ENCODE results near the gene A1CF.

The A1CF gene

GRCh38 chr10:50866317-50866716, 19.1 kb downstream of the A1CF start:
- DNase-seq (ENCODE audit: low read depth in 2 of 3, low spot score in 2 of 3) = no peak

GRCh38 chr10:50862719-50863118, 22.7 kb downstream of the A1CF start:
- no peak for DNase-seq (ENCODE audit: low read depth in 2 of 3, low spot score in 2 of 3)

- DNase-seq (ENCODE audit: low read depth in 2 of 3, low spot score in 2 of 3) = no peak
Measured at GRCh38 chr10:50861370-50861769, 24.1 kb downstream of the A1CF start.

GRCh38 chr10:50857579-50857978, 27.8 kb downstream of the A1CF start:
- DNase-seq (ENCODE audit: low read depth in 2 of 3, low spot score in 2 of 3) = no peak

- no peak for DNase-seq (ENCODE audit: low read depth in 2 of 3, low spot score in 2 of 3)
Measured at GRCh38 chr10:50855461-50855860, 30.0 kb downstream of the A1CF start.

GRCh38 chr10:50855015-50855414, 30.4 kb downstream of the A1CF start:
- no peak for DNase-seq (ENCODE audit: low read depth in 2 of 3, low spot score in 2 of 3)

- no peak for DNase-seq (ENCODE audit: low read depth in 2 of 3, low spot score in 2 of 3)
Measured at GRCh38 chr10:50853557-50853956, 31.9 kb downstream of the A1CF start.

- DNase-seq (ENCODE audit: low read depth in 2 of 3, low spot score in 2 of 3) = no peak
Measured at GRCh38 chr10:50851884-50852671, 33.3 kb downstream of the A1CF start.

GRCh38 chr10:50850578-50851230, 34.7 kb downstream of the A1CF start:
- DNase-seq (ENCODE audit: low read depth in 2 of 3, low spot score in 2 of 3) = no peak

- DNase-seq (ENCODE audit: low read depth in 2 of 3, low spot score in 2 of 3) = no peak
Measured at GRCh38 chr10:50846753-50847152, 38.7 kb downstream of the A1CF start.

- DNase-seq (ENCODE audit: low read depth in 2 of 3, low spot score in 2 of 3) = no peak
Measured at GRCh38 chr10:50837095-50837494, 48.3 kb downstream of the A1CF start.

- no peak for DNase-seq (ENCODE audit: low read depth in 2 of 3, low spot score in 2 of 3)
Measured at GRCh38 chr10:50832171-50832751, 53.2 kb downstream of the A1CF start.

- no peak for DNase-seq (ENCODE audit: low read depth in 2 of 3, low spot score in 2 of 3)
Measured at GRCh38 chr10:50830066-50830465, 55.4 kb downstream of the A1CF start.

- no peak for DNase-seq (ENCODE audit: low read depth in 2 of 3, low spot score in 2 of 3)
Measured at GRCh38 chr10:50824782-50825181, 60.6 kb downstream of the A1CF start.

GRCh38 chr10:50823789-50824188, 61.6 kb downstream of the A1CF start:
- DNase-seq (ENCODE audit: low read depth in 2 of 3, low spot score in 2 of 3) = no peak

GRCh38 chr10:50809596-50809995, 75.8 kb downstream of the A1CF start:
- no peak for DNase-seq (ENCODE audit: low read depth in 2 of 3, low spot score in 2 of 3)

- no peak for DNase-seq (ENCODE audit: low read depth in 2 of 3, low spot score in 2 of 3)
Measured at GRCh38 chr10:50807851-50808776, 77.3 kb downstream of the A1CF start.

GRCh38 chr10:50805981-50806622, 79.3 kb downstream of the A1CF start:
- DNase-seq (ENCODE audit: low read depth in 2 of 3, low spot score in 2 of 3) = no peak

- no peak for DNase-seq (ENCODE audit: low read depth in 2 of 3, low spot score in 2 of 3)
Measured at GRCh38 chr10:50799595-50799994, 85.8 kb downstream of the A1CF start.

- DNase-seq (ENCODE audit: low read depth in 2 of 3, low spot score in 2 of 3) = no peak
Measured at GRCh38 chr10:50798297-50798696, 87.1 kb downstream of the A1CF start.

- no peak for DNase-seq (ENCODE audit: low read depth in 2 of 3, low spot score in 2 of 3)
Measured at GRCh38 chr10:50796693-50797092, 88.7 kb downstream of the A1CF start.

All from activated CD8-positive, alpha-beta memory T cell treated with anti-CD3 and anti-CD28 coated beads for 48 hours (primary cell).